Measurements from ENCODE around the gene PSMD1.
"Not testable (repeated sequence)": the region's sequence is repeated elsewhere in the genome, so short reads cannot be mapped to it uniquely, and the experiment has no call there.

The PSMD1 gene

GRCh38 chr2:231118614-231118942 is 61.9 kb downstream of the PSMD1 start:
- no peak for DNase-seq

- no peak for DNase-seq
These were observed 66.8 kb downstream of the PSMD1 start for GRCh38 chr2:231123362-231123898.

GRCh38 chr2:231124838-231125568 is 68.3 kb downstream of the PSMD1 start, which contains the start of gene HTR2B:
TSS of gene HTR2B (minus strand) at chr2:231125042. CDS start at chr2:231123764, 1,278 bp downstream.
- DNase-seq = peak; percentile 35

GRCh38 chr2:231126123-231126522 is 69.5 kb downstream of the PSMD1 start:
- no peak for DNase-seq

GRCh38 chr2:231127480-231127879 is 70.8 kb downstream of the PSMD1 start:
- no peak for DNase-seq

GRCh38 chr2:231127936-231128335 is 71.3 kb downstream of the PSMD1 start:
- DNase-seq = no peak

- no peak for DNase-seq
These were observed 71.9 kb downstream of the PSMD1 start for GRCh38 chr2:231128541-231128940.

GRCh38 chr2:231129216-231129615 is 72.5 kb downstream of the PSMD1 start:
- no peak for DNase-seq

GRCh38 chr2:231130336-231131056 is 73.8 kb downstream of the PSMD1 start:
- DNase-seq = no peak

- peak; percentile 55 for DNase-seq
These were observed 75.5 kb downstream of the PSMD1 start for GRCh38 chr2:231132129-231132528.

- DNase-seq = peak; percentile 85
These were observed 76.9 kb downstream of the PSMD1 start for GRCh38 chr2:231133365-231134099.

GRCh38 chr2:231134910-231135655 is 78.4 kb downstream of the PSMD1 start:
- no peak for DNase-seq

GRCh38 chr2:231138699-231139098 is 82.0 kb downstream of the PSMD1 start:
- peak; percentile 29 for DNase-seq

- DNase-seq = peak; percentile 53
These were observed 83.1 kb downstream of the PSMD1 start for GRCh38 chr2:231139796-231140195.

- DNase-seq = not testable (repeated sequence)
These were observed 84.1 kb downstream of the PSMD1 start for GRCh38 chr2:231140808-231141207.

GRCh38 chr2:231144896-231145295 is 88.2 kb downstream of the PSMD1 start:
- DNase-seq = no peak

GRCh38 chr2:231146665-231147064 is 90.0 kb downstream of the PSMD1 start:
- DNase-seq = no peak

- peak; percentile 90 for DNase-seq
These were observed 96.3 kb downstream of the PSMD1 start for GRCh38 chr2:231152800-231153557.

- no peak for DNase-seq
These were observed 102.6 kb downstream of the PSMD1 start for GRCh38 chr2:231159306-231159705.

GRCh38 chr2:231160701-231161100 is 104.0 kb downstream of the PSMD1 start:
- DNase-seq = peak; percentile 57

GRCh38 chr2:231161252-231161839 is 104.7 kb downstream of the PSMD1 start:
- no peak for DNase-seq

Measured in fibroblast of upper back skin (primary cell).